SK-N-SH treated with all-trans-retinoic acid at 6 μM for 48 hours (cell line): Measurements from ENCODE around the gene AKT2.

ENCODE experiments used
- ATAC-seq: fragments of 200-7000 bp; cut with Tn5 transposase; 3 replicates; pipeline ENCODE4 v1.9.1; 2020; ENCODE audit warnings: mild to moderate bottlenecking, moderate library complexity
- ARNTL ChIP-seq: fragments of 450-650 bp; formaldehyde crosslinking; IDR thresholded peaks from 2 replicates; pipeline ENCODE4 v1.5.0; 2020; ENCODE audit warnings: low read depth, mild to moderate bottlenecking, moderate library complexity, borderline replicate concordance
- BACH2 ChIP-seq: fragments of 250-450 bp; sonication (Bioruptor Pico); IDR thresholded peaks from 2 replicates; pipeline ENCODE4 v1.9.0; 2021; ENCODE audit warnings: mild to moderate bottlenecking, borderline replicate concordance
- CREB5 ChIP-seq: fragments of 250-450 bp; sonication (Bioruptor Pico); IDR thresholded peaks from 2 replicates; pipeline ENCODE4 v1.5.1; 2020; ENCODE audit warnings: low read depth, mild to moderate bottlenecking, moderate library complexity
- CSDC2 ChIP-seq: fragments of 250-450 bp; sonication (Bioruptor Pico); IDR thresholded peaks from 2 replicates; pipeline ENCODE4 v1.5.0; 2020; ENCODE audit warnings: mild to moderate bottlenecking, moderate library complexity
- CSRNP3 ChIP-seq: fragments of 250-450 bp; sonication (Bioruptor Pico); IDR thresholded peaks from 2 replicates; pipeline ENCODE4 v1.5.1; 2021; ENCODE audit warnings: mild to moderate bottlenecking, moderate library complexity
- ISL1 ChIP-seq: fragments of 250-450 bp; sonication (Bioruptor Pico); IDR thresholded peaks from 2 replicates; pipeline ENCODE4 v2.1.2; 2022; ENCODE audit warnings: mild to moderate bottlenecking, moderate library complexity
- PATZ1 ChIP-seq: fragments of 250-450 bp; sonication (Bioruptor Pico); IDR thresholded peaks from 2 replicates; pipeline ENCODE4 v1.8.0; 2020; ENCODE audit warnings: mild to moderate bottlenecking, moderate library complexity, borderline replicate concordance
- POU6F1 ChIP-seq: fragments of 250-450 bp; sonication (Bioruptor Pico); IDR thresholded peaks from 2 replicates; pipeline ENCODE4 v1.8.0; 2021; ENCODE audit warnings: low read depth, mild to moderate bottlenecking, moderate library complexity, borderline replicate concordance
- PPARA ChIP-seq: fragments of 250-450 bp; sonication (Bioruptor Pico); IDR thresholded peaks from 2 replicates; pipeline ENCODE4 v1.5.0; 2020; ENCODE audit warnings: mild to moderate bottlenecking, borderline replicate concordance
- RARB ChIP-seq: fragments of 250-450 bp; sonication (Bioruptor Pico); IDR thresholded peaks from 2 replicates; pipeline ENCODE4 v1.8.0; 2021; ENCODE audit warnings: mild to moderate bottlenecking, moderate library complexity
- SNAI2 ChIP-seq: fragments of 250-450 bp; sonication (Bioruptor Pico); IDR thresholded peaks from 2 replicates; pipeline ENCODE4 v1.5.0; 2020; ENCODE audit warnings: mild to moderate bottlenecking, moderate library complexity
- TOX ChIP-seq: fragments of 250-450 bp; sonication (Bioruptor Pico); IDR thresholded peaks from 2 replicates; pipeline ENCODE4 v1.8.0; 2021; ENCODE audit warnings: mild to moderate bottlenecking, moderate library complexity, borderline replicate concordance
- TSHZ2 ChIP-seq: fragments of 250-450 bp; sonication (Bioruptor Pico); IDR thresholded peaks from 2 replicates; pipeline ENCODE4 v1.5.0; 2020; ENCODE audit warnings: mild to moderate bottlenecking, moderate library complexity
- ZC3H10 ChIP-seq: fragments of 250-450 bp; sonication (Bioruptor Pico); IDR thresholded peaks from 2 replicates; pipeline ENCODE4 v1.5.1; 2021; ENCODE audit warnings: mild to moderate bottlenecking, moderate library complexity
- ZFP30 ChIP-seq: fragments of 450-650 bp; formaldehyde crosslinking; IDR thresholded peaks from 2 replicates; pipeline ENCODE4 v1.5.0; 2022; ENCODE audit warnings: mild to moderate bottlenecking, moderate library complexity
- ZNF70 ChIP-seq: fragments of 450-650 bp; formaldehyde crosslinking; IDR thresholded peaks from 2 replicates; pipeline ENCODE4 v1.5.0; 2020; ENCODE audit warnings: mild to moderate bottlenecking, moderate library complexity
- ZNF8 ChIP-seq: fragments of 450-650 bp; formaldehyde crosslinking; IDR thresholded peaks from 2 replicates; pipeline ENCODE4 v1.5.0; 2020; ENCODE audit warnings: mild to moderate bottlenecking, moderate library complexity

The AKT2 gene

GRCh38 chr19:40317338-40317737 lies 32.2 kb upstream of the AKT2 start:
- no peak for ATAC-seq
- no peak for TF ChIP-seq RARB (CRISPR knock-in tag)

- ATAC-seq = no peak
- no peak for TF ChIP-seq PATZ1 (CRISPR knock-in tag)
- no peak for TF ChIP-seq ZNF8 (CRISPR knock-in tag)
- no peak for TF ChIP-seq PPARA
- no peak for TF ChIP-seq ARNTL (CRISPR knock-in tag)
- no peak for TF ChIP-seq CSRNP3 (CRISPR knock-in tag)
- TF ChIP-seq POU6F1 (CRISPR knock-in tag) = no peak
- TF ChIP-seq CREB5 (CRISPR knock-in tag) = no peak
- TF ChIP-seq ZNF70 (CRISPR knock-in tag) = no peak
- TF ChIP-seq CSDC2 (CRISPR knock-in tag) = no peak
- TF ChIP-seq TSHZ2 (CRISPR knock-in tag) = no peak
- TF ChIP-seq TOX = no peak
- TF ChIP-seq BACH2 (CRISPR knock-in tag) = no peak
- TF ChIP-seq ISL1 (CRISPR knock-in tag) = no peak
- TF ChIP-seq SNAI2 (CRISPR knock-in tag) = no peak
These were observed 30.8 kb upstream of the AKT2 start for GRCh38 chr19:40315812-40316470.

GRCh38 chr19:40314656-40315055 lies 29.5 kb upstream of the AKT2 start:
- TF ChIP-seq RARB (CRISPR knock-in tag) = no peak
- no peak for TF ChIP-seq ZNF8 (CRISPR knock-in tag)
- no peak for ATAC-seq

- ATAC-seq = no peak
These were observed 28.3 kb upstream of the AKT2 start for GRCh38 chr19:40313229-40313983.

More at GRCh38 chr19:40313229-40313983, 28.3 kb upstream of the AKT2 start:
- no peak for TF ChIP-seq ISL1 (CRISPR knock-in tag)
- no peak for TF ChIP-seq ZFP30 (CRISPR knock-in tag)
- no peak for TF ChIP-seq ZC3H10 (CRISPR knock-in tag)
- TF ChIP-seq CREB5 (CRISPR knock-in tag) = no peak
- no peak for TF ChIP-seq CSDC2 (CRISPR knock-in tag)
- TF ChIP-seq BACH2 (CRISPR knock-in tag) = no peak
